Mucosa of descending colon (tissue), 3 donors: ENCODE results near the gene PLEKHF1. TPM values are rescaled to one million over a fixed set of nuclear protein-coding genes. Genes with fewer than 3 reads are reported as not detected.

Experiments
- ATAC-seq: fragments of 200-7000 bp; cut with Tn5 transposase; one replicate; pipeline ENCODE4 v1.9.1; 2020; ENCODE audit warnings: mild to moderate bottlenecking, moderate library complexity
- DNase-seq, 3 donors: peaks; one replicate each; pipeline ENCODE4 v3.0.0-alpha.2; 2020
- H3K36me3 ChIP-seq: fragments of 200-600 bp; one replicate; pipeline ENCODE4 v1.8.0; 2021; ENCODE audit warnings: low read depth, mild to moderate bottlenecking
- H3K4me1 ChIP-seq: fragments of 200-600 bp; one replicate; pipeline ENCODE4 v1.8.0; 2021; ENCODE audit warnings: low read depth, mild to moderate bottlenecking
- H3K4me3 ChIP-seq: fragments of 200-600 bp; one replicate; pipeline ENCODE4 v1.8.0; 2021; ENCODE audit warnings: mild to moderate bottlenecking
- H3K9me3 ChIP-seq: fragments of 200-600 bp; one replicate; pipeline ENCODE4 v1.8.0; 2021; ENCODE audit warnings: mild to moderate bottlenecking
- intact Hi-C, 2 donors: fragments of 100-400 bp; cut with DNase I in 1 of 2; cut with micrococcal nuclease in 1 of 2; formaldehyde crosslinking; loops; one replicate each; pipeline versions ENCODE4 v1.11.0 to v1.11.1; 2022; cut with DNase I, micrococcal nuclease
- total RNA-seq, 3 donors: library from RNA; stranded (reverse); fragmentation: NEBNext Ultra II Directional in 2 of 3; extraction: Animal tissue kit (Norgen Biotek cat#: 25700) in 2 of 3; gene quantifications; one replicate each; pipeline versions ENCODE4 v1.2.1 to v1.2.4, GENCODE V29; 2021 to 2023
- TF ChIP-seq, protein P1 (sequence below): fragments of 200-600 bp; IDR thresholded peaks from one replicate; pipeline ENCODE4 v1.8.0; 2022; ENCODE audit warnings: antibody characterized with exemption, mild to moderate bottlenecking
- donor health status: DM: no; HTN: no; CAD: no; lungs with moderate emphysema.
- donor health status: DM: no; HTN: no; CAD: no.
- donor health status: DM: no; HTN: yes; CAD: no.

PLEKHF1 gene
- total RNA-seq, 3 donors from 2014 or later: 4.0 to 6.9 (median 6.7) TPM

DNA sequence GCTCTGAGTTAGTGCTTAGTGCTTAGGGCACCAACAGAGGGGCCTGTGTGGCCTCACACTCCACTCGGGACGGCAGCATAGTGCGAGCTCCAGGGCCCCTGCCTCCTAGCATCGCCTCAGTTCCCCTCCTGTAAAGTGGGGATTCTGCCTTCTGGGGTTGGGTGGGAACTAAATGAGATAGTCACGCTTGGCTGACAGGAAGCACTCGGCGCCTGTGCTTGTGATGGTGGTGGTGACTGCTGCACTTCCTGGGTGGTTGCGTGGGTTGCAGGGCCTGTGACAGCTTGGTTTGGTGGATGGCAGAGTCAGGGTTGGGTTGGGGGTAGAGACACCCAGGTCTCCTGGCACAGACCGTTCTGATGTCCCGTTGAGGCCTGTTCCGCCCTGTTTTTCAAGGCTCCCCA is 7.7 kb downstream of the PLEKHF1 start:
- Histone ChIP-seq H3K4me3 (no peak overlapping the region), H3K4me1 (peaks cover 6% of the 10 kb centered on the region), H3K9me3 (no peaks in the 10 kb centered on the region), H3K36me3 (no peaks in the 10 kb centered on the region)
- TF ChIP-seq, protein P1, sequence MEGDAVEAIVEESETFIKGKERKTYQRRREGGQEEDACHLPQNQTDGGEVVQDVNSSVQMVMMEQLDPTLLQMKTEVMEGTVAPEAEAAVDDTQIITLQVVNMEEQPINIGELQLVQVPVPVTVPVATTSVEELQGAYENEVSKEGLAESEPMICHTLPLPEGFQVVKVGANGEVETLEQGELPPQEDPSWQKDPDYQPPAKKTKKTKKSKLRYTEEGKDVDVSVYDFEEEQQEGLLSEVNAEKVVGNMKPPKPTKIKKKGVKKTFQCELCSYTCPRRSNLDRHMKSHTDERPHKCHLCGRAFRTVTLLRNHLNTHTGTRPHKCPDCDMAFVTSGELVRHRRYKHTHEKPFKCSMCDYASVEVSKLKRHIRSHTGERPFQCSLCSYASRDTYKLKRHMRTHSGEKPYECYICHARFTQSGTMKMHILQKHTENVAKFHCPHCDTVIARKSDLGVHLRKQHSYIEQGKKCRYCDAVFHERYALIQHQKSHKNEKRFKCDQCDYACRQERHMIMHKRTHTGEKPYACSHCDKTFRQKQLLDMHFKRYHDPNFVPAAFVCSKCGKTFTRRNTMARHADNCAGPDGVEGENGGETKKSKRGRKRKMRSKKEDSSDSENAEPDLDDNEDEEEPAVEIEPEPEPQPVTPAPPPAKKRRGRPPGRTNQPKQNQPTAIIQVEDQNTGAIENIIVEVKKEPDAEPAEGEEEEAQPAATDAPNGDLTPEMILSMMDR: no peak
- intact Hi-C loops: no loop called here
- ATAC-seq (peak; percentile 74), DNase-seq (peak; percentile 38 to 87 (median 61))

DNA sequence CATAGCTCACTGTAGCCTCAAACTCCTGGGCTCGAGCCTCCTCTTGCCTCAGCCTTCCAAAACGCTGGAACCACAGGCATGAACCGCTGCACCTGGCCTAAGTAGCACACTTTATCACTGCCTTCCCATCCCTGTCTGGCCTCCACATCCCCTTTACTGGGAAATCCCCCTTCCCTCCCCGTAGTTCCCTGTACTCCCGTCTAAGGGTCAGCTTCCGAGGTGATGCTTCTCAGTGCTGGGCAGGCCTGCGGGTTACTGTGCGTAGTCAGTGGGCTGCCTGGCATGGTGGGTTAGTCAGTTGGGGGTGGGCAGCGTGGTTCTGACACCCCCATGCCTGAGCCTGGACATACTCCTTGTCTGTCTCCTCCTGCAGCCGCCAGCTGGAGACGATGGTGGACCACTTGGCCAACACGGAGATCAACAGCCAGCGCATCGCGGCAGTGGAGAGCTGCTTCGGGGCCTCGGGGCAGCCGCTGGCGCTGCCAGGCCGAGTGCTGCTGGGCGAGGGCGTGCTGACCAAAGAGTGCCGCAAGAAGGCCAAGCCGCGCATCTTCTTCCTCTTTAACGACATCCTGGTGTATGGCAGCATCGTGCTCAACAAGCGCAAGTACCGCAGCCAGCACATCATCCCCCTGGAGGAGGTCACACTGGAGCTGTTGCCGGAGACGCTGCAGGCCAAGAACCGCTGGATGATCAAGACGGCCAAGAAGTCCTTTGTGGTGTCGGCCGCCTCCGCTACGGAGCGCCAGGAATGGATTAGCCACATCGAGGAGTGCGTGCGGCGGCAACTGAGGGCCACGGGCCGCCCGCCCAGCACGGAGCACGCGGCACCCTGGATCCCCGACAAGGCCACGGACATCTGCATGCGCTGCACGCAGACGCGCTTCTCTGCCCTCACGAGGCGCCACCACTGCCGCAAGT is 8.4 kb downstream of the PLEKHF1 start:
- Histone ChIP-seq H3K4me3 (no peak overlapping the region), H3K36me3 (no peaks in the 10 kb centered on the region), H3K4me1 (peaks cover 5% of the 10 kb centered on the region), H3K9me3 (no peaks in the 10 kb centered on the region)
- ATAC-seq: no peak
- DNase-seq: peak in 1 of 3 donors; percentile 48
- intact Hi-C loops: no loop called here
- TF ChIP-seq, protein P1: no peak

DNA sequence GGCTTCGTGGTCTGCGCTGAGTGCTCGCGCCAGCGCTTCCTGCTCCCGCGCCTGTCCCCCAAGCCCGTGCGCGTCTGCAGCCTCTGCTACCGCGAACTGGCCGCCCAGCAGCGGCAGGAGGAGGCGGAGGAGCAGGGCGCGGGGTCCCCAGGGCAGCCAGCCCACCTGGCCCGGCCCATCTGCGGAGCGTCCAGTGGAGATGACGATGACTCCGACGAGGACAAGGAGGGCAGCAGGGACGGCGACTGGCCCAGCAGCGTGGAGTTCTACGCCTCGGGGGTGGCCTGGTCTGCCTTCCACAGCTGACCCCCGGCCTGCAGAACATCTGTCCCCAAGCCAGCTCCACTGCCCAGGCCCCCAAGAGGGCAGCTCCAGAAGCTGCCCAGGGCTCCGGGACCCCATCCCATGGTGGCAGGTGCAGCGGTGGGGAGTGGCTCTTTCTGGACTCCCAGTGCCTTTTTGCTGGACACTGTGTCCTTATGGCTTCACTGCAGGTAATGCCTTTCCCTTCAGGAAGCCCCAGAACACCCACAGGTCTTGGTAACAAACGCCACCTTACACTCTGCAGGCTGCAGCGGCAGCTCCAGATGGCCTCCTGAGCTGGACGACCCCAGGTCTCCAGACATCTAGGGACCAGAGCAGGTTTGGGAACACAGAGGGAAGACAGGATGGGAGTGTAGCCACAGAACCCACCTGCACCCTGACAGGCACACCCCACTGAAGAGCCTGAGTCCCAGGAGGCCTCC is 9.3 kb downstream of the PLEKHF1 start:
- no peaks in the 10 kb centered on the region for H3K36me3 ChIP-seq
- TF ChIP-seq, protein P1: no peak
- peaks cover 5% of the 10 kb centered on the region for H3K4me1 ChIP-seq
- H3K4me3 ChIP-seq: no peak overlapping the region
- no peak for ATAC-seq
- intact Hi-C loops: no loop called here
- DNase-seq: no peak
- no peaks in the 10 kb centered on the region for H3K9me3 ChIP-seq

DNA sequence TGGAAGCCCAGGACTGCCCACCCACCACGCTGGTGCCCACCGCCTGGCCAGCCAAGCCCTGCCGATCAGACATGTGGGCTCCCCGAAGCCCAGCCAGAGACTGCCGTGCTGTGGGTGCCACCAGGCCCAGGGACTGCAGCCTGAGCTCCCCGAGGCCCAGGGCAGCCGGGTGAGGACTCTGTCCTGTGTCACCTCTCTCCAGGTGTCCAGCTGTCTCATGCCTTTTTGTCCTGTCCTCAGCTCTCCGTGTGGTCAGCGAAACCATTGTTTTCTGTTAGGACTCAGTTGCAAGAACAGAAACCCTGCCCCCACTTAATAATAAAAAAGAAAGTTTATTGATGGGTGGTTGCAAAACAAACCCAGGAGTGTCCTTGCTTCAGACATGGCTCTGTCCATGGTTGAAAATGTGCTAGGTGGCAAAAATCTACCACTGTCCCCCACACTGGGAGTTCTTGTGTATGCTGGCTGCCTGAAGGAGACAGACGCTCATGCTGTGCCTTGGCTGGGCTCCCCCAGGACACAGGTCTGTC is 9.9 kb downstream of the PLEKHF1 start:
- DNase-seq (no peak), ATAC-seq (no peak)
- TF ChIP-seq, protein P1: no peak
- no peaks in the 10 kb centered on the region for H3K36me3 ChIP-seq
- intact Hi-C loops: no loop called here
- peaks cover 5% of the 10 kb centered on the region for H3K4me1 ChIP-seq
- no peak overlapping the region for H3K4me3 ChIP-seq
- no peaks in the 10 kb centered on the region for H3K9me3 ChIP-seq

DNA sequence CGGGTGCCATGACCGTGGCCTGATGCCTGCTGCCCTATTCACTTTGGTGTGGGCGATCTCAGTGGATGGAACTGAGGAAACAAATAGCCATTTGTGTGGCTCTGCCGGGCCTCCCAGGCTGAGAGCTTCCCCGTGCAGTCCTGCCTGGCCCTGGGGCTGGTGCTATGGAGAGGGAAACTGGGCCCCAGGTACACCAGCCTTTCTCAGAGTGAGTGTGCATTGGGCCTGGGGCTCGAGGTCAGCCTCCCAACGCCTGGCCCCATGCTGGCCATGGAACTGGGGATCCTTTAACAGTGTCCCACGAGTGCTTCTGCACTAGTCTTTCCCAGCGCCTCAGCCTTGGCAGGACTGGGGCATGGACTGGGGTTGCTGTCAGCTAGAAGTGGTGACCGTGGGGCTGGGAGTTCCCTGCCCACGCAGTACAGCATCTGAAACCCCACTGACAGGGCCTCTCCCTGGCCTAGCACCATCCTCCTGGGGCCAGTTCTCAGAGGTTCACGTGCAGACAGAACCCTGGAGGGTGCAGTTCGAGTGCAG is 10.5 kb downstream of the PLEKHF1 start:
- DNase-seq (no peak), ATAC-seq (no peak)
- intact Hi-C loops: no loop called here
- TF ChIP-seq, protein P1: no peak
- H3K9me3 ChIP-seq: no peaks in the 10 kb centered on the region
- no peaks in the 10 kb centered on the region for H3K36me3 ChIP-seq
- peaks cover 5% of the 10 kb centered on the region for H3K4me1 ChIP-seq
- no peak overlapping the region for H3K4me3 ChIP-seq
